Lung microvascular endothelial cell (primary cell): ENCODE data around the gene FGD1. TPM values are rescaled to one million over a fixed set of nuclear protein-coding genes. Genes with fewer than 3 reads are reported as not detected.

Experiments used
- DNase-seq, 2 donors: peaks; one replicate each; pipeline versions ENCODE4 v3.0.0 to v3.0.0-alpha.2; 2010; ENCODE audit warnings: low read depth in 2 of 2
- total RNA-seq: library from RNA; depleted of rRNA; stranded (reverse); fragments of >200 nt; gene quantifications from 2 replicates; pipeline ENCODE4 v1.2.1, GENCODE V29; 2014

The FGD1 gene
- total RNA-seq, 1 donor from 2014 or later = 0.60 TPM

GRCh38 chrX:54473993-54474859, 21.8 kb downstream of the FGD1 start:
- DNase-seq = peak in 1 of 2 donors; percentile 22

GRCh38 chrX:54470054-54470760, 25.8 kb downstream of the FGD1 start:
- DNase-seq = no peak

DNA sequence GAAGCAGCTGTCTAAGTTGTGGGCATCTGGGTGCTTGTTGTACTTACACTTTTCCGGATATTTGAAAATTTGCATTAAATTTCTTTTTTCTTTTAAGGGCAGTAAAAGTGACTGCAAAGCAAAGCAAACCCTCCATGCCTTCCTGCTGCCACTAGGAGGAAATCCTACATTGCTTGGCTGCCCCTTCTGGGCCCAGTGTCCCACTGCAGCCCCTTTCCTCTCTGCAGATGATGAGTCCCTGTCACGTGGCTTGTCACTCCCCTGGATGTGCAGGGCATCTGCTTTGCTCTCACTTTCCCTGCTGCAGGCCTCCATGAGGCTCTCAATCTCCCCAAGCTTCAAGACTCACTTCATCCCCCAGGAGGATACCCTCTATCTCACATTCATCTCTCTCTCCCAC, 43.1 kb downstream of the FGD1 start:
- peak; percentile 7 to 9 for DNase-seq

- DNase-seq = no peak
Observed at GRCh38 chrX:54449929-54450328, 46.1 kb downstream of the FGD1 start.

- peak in 1 of 2 donors; percentile 2 for DNase-seq
Observed at GRCh38 chrX:54447461-54447860, 48.6 kb downstream of the FGD1 start.

- no peak for DNase-seq
Observed at GRCh38 chrX:54446084-54446483, 50.0 kb downstream of the FGD1 start.

- DNase-seq = no peak
Observed at GRCh38 chrX:54444752-54445151, 51.3 kb downstream of the FGD1 start.

- no peak for DNase-seq
Observed at GRCh38 chrX:54442790-54443189, 53.2 kb downstream of the FGD1 start.

- peak; percentile 86 to 87 for DNase-seq
Observed at GRCh38 chrX:54439960-54440871, 55.8 kb downstream of the FGD1 start, which contains the start of gene TSR2. Gene TSR2, plus strand, starts transcription at chrX:54440404. Its CDS starts 18 bp downstream, at chrX:54440422.

DNA sequence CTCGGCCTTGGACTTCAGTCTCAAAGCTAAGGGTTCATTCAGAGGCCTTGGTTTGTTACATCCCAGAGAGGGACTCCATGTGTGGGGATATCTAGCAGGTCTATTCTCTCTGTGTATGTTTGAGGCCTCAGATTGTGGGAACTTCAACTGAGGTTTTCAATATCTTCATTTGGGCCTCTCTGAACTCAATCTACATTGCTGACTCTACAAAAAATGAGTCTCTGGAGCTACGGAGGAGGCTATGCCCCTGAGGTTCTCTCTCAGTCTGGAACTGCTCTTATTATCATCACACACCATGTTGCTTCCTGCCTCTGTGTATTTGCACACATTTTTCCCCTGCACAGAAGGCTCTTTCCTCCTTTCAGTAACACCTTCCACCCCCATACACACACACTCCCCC, 60.9 kb downstream of the FGD1 start:
- no peak for DNase-seq

DNA sequence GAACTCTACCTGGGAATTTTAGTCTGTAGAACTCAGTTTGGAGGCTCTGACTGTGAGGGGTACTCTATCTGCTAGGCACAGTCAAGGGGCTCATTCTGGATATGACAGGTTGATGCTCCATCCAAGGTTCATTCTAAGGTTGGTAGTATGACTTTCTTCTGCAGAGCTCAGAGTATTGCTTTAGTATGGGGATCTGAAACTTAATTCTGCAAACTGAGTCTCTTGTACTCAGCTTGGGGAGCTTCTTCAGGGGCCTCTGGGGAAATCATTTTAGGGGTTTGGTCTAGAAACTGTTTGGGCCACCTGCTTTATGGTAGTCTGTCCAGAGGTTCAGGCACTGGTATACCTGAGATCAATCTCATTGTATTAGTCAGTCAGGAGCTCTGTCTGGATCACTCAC, 65.5 kb downstream of the FGD1 start:
- DNase-seq = no peak

DNA sequence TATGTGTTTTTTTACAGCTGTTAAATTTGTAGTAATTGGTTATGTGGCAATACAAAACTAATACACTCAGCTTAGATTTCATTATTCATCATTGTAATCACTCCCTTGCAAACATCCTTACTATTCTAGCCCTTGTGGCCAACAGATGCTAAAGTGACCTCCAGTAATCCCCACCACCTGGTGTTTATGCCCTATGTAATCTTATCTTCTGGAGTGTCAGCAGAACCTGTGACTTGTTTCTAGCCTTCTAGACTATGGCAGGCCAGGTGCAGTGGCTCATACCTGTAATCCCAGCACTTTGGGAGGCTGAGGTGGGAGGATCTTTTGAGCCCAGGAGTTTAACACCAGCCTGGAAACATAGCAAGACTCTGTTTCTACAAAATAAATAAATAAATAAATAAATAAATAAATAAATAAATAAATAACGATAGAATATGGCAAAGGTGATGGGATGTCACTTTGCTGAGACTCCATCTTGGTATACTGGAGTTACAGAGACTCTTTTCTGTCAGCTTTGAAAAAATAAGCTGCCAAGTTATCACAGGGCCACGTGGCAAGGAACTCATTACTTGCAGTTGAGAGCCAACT, 68.1 kb downstream of the FGD1 start:
- no peak for DNase-seq

DNA sequence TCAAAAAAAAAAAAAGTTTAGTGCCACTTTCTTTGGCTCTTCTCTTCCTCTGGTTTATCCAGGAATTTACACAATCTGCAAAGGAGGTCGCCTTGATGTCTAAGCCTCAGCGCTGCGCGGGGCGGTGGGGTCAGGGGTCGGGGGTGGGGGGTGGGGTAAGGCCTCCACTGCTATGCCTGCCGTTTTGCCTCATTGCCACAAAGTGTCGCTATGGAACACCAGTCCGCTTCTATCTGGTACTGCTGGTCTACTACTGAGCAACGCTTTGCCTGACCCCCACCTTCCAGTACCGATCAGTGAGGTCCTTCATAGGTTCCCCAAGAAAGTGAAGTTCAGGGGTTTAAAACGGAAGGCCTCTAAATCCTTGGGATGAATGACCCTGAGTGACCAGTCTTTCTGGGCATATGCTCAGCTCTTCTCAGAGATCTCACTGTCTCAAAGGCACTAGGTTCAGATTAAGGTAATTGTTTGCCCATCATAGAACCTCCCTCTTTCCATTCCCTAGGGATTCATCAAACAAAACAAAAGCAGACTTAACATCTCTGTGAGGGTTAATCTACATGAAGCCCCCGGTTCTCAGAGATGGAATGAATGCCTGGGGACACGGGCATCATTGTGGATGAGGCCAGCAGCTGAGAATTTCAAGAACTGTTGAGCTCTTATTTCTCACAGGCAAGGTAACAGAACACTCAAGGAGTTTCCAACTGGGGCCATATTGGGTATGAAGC, 72.7 kb downstream of the FGD1 start:
- DNase-seq = peak in 1 of 2 donors; percentile 30

DNA sequence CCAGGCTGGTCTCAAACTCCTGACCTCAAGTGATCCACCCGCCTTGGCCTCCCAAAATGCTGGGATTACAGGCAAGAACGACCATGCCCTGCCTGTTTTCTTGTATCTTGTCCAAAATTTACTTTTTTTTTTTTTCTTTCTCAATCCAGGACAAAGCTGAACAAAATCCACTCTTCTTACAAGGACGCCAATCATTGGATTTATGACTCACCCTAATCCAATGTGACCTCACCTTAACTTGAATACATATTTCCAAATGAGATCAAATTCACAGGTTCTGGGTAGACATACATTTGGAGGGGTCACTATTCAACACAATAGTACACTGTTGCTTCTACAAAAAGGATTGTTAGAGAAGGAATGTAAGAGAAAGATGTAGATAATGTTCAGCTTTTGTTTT, 73.9 kb downstream of the FGD1 start:
- DNase-seq = no peak

GRCh38 chrX:54419559-54420302, 76.3 kb downstream of the FGD1 start:
- DNase-seq = no peak

DNA sequence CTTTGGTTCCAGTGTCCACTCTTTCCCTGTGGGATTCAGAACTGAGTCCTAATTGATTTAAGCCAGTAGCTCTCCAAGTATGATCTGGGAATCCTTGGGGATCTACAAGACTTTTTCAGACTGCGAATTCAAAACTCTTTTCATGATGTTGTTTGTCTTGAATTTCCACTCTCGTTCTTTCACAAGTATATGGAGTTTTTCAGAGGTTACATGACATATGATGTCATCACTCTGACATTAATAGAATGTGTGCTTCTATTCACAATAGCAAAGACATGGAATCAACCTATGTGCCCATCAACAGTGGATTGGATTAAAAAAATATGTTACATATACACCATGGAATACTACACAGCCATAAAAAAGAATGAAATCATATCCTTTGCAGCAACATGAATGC, 79.1 kb downstream of the FGD1 start:
- no peak for DNase-seq

DNA sequence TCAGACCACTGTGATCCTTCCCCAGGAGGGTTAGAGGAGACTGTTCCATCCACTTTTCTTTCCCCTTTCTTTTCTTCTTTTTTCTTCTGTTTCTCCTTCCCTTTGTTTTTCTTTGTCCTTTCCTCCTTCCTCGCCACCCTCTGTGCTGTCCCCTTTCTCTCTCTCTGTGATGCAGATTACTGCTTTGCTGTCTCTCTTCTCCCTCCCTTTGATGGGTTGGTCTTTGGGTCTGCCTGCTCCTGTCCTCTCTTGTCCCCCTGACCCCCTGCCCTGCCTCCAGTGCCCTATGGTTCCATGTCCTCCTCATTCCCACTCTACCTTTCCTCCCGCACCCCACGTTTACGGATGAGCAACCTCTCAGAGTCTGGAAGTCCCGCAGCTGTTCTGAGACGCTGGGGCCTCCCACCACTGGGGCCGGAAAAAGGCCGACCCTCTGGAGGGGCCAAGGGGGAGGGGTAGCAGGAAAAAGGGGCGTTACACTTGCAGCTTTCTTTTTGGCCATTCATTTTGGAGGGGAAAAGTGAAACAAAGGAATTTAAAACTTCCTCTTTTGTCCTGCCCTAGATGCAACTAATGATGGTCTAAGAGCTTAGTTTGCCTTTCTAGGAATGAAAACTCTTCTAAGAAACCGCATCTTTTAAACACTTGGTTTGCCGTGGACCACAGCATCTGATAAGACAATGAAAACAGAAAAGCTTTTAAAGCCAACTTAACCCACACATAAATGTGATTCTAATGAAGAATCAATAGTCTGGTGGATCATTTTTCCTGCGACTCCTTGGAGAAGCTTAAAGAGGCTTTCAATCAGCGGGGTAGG, 80.3 kb downstream of the FGD1 start:
- DNase-seq = no peak

GRCh38 chrX:54413753-54414152, 82.3 kb downstream of the FGD1 start:
- no peak for DNase-seq

GRCh38 chrX:54411732-54412131, 84.3 kb downstream of the FGD1 start:
- no peak for DNase-seq
